HG02642 (cell line): ENCODE measurements around the gene CADM2.
"Not testable (repeated sequence)": the region's sequence is repeated elsewhere in the genome, so short reads cannot be mapped to it uniquely, and the experiment has no call there.

Source experiments
- ATAC-seq: cut with Tn5 transposase; IDR thresholded peaks from one replicate; pipeline ENCODE4 v1.9.1; 2021; ENCODE audit warnings: mild to moderate bottlenecking; ENCODE audit not compliant: unreplicated experiment, poor library complexity

Gene CADM2

GRCh38 chr3:85427467-85427866, 468.7 kb downstream of the CADM2 start:
- ATAC-seq: no peak

GRCh38 chr3:85432081-85432480, 473.3 kb downstream of the CADM2 start:
- no peak for ATAC-seq

- ATAC-seq: no peak
Observed at GRCh38 chr3:85433319-85433718, 474.5 kb downstream of the CADM2 start.

- no peak for ATAC-seq
Observed at GRCh38 chr3:85455561-85456200, 496.9 kb downstream of the CADM2 start.

- ATAC-seq: no peak
Observed at GRCh38 chr3:85474241-85474640, 515.5 kb downstream of the CADM2 start.

- no peak for ATAC-seq
Observed at GRCh38 chr3:85475346-85475745, 516.6 kb downstream of the CADM2 start.

DNA sequence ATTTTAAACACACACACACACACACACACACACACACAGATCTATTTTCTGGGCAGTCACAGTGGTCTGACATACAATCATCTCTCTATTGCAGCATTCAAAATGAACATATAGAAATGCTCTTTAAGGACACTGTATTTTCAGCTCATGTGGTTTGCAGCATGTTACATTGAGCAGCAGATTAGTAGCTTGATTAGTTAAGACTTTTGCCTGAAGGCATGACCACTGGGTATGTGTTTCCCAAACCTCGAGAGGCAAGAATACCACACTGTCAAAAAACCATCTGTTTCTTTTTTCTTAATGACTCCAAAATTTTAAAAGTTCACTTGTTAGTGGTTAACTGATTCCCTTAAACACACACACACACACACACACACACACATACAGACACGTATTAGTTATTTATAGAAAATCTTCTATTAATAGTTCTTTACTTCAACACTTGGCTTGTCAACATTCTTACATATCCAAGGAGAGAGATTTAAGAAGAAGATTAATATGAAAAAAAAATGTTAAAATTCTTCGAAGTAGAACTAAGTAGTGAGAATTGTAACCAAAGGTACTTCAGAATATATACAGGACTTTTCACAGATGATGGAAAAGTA, 518.2 kb downstream of the CADM2 start:
- ATAC-seq: no peak

GRCh38 chr3:85481411-85482212, 522.8 kb downstream of the CADM2 start:
- no peak for ATAC-seq

- ATAC-seq: no peak
Observed at GRCh38 chr3:85482213-85482490, 523.4 kb downstream of the CADM2 start.

DNA sequence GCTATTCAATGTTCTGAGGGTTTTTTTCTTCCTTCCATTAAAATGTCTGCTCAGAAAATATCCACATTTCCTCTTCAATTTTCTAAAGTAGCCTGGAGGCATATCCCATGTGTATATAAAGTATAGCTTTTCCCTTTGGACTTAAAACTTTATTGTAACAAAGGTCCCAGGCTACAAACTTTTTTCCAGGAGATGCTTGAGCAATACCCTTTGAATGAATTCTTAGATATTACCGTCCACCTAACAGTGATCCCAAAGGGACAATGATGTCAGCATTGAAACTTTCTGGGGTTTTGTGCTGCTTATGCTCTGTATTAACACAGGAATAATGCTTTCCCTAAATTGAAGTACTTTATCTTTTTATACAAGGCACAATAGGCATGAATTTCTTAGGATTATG, 525.2 kb downstream of the CADM2 start:
- no peak for ATAC-seq

DNA sequence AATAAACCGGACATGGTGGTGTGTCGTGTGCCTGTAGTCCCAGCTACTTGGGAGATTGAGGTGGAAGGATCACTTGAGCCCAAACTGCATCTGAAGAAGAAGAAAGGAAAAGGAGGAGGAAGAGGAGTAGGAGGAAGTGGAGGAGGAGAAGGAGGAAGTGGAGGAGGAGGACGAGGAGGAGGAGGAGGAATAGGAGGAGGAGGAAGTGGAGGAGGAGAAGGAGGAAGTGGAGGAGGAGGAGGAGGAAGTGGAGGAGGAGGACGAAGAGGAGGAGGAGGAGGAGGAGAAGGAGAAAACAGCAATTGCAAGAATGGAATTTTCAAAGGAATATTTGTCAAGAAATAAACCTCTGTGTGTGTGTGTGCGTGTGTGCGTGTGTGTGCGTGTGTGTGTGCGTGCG, 528.6 kb downstream of the CADM2 start:
- ATAC-seq: no peak

GRCh38 chr3:85495602-85496001, 536.8 kb downstream of the CADM2 start:
- ATAC-seq: no peak

GRCh38 chr3:85498177-85498576, 539.4 kb downstream of the CADM2 start:
- no peak for ATAC-seq

GRCh38 chr3:85502148-85502875, 543.5 kb downstream of the CADM2 start:
- no peak for ATAC-seq

DNA sequence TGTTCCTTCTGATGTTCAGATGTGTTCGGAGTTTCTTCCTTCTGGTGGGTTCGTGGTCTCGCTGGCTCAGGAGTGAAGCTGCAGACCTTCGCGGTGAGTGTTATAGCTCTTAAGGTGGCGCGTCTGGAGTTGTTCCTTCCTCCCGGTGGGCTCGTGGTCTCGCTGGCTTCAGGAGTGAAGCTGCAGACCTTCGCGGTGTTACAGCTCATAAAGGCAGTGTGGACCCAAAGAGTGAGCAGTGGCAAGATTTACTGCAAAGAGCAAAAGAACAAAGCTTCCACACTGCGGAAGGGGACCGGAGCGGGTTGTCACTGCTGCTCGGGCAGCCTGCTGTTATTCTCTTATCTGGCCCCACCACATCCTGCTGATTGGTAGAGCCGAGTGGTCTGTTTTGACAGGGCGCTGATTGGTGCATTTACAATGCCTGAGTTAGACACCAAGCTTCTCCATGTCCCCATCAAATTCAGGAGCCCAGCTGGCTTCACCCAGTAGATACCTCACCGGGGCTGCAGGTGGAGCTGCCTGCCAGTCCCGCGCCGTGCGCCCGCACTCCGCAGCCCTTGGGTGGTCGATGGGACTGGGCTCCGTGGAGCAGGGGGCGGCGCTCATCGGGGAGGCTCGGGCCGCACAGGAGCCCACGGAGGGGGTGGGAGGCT, 545.5 kb downstream of the CADM2 start:
- not testable (repeated sequence) for ATAC-seq

DNA sequence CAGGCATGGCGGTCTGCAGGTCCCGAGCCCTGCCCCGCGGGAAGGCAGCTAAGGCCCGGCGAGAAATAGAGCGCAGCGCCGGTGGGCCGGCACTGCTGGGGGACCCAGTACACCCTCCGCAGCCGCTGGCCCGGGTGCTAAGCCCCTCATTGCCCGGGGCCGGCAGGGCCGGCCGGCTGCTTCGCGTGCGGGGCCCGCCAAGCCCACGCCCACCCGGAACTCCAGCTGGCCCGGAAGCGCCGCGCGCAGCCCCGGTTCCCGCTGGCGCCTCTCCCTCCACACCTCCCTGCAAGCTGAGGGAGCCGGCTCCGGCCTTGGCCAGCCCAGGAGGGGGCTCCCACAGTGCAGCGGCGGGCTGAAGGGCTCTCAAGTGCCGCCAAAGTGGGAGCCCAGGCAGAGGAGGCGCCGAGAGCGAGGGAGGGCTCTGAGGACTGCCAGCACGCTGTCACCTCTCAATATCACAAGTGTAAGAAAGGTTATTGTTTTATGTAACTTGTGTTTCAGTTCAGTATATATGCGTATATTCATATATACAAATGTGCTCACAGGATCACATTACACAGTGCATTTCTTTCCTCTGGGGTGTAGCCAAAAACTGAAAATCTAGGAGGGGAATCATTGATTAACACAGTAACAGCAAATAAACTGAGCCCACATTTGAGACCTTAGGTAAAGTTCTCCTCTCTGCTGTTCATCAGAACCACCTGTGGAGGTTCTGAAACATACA, 546.2 kb downstream of the CADM2 start:
- ATAC-seq: not testable (repeated sequence)

- not testable (repeated sequence) for ATAC-seq
Observed at GRCh38 chr3:85507052-85507451, 548.3 kb downstream of the CADM2 start.

- no peak for ATAC-seq
Observed at GRCh38 chr3:85508659-85509058, 549.9 kb downstream of the CADM2 start.

DNA sequence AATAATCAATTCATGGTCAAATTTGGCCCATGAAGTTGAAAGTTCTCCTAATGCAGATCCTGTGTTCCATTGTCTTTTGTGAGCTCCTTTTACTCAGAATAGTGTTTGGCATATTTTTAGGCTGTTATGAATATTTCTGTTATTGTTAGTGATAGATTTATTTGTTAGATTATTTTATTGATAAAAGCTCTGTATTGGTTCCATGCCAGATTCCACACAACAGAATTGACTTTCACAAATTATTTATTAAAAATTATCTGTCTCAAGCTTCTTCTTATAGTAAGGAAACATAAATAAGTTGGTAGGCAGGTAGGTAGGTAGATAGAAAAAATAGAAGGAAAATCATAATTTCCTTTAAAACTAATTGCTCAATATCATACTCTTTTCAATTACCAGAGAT, 557.4 kb downstream of the CADM2 start:
- no peak for ATAC-seq

GRCh38 chr3:85524104-85524503, 565.3 kb downstream of the CADM2 start:
- no peak for ATAC-seq
